Measurements from ENCODE around the gene SLC27A3.

SLC27A3 gene

GRCh38 chr1:153774780-153775457, at the start of gene SLC27A3:
Gene SLC27A3, plus strand, starts transcription at chr1:153775407. Its CDS starts 91 bp downstream, at chr1:153775498.
- in situ Hi-C loops (cut with HindIII; ENCODE audit: low sequenced_read_pairs): no loop called here

- in situ Hi-C loops (cut with HindIII; ENCODE audit: low sequenced_read_pairs): no loop called here
Observed at GRCh38 chr1:153727463-153728304, 47.5 kb upstream of the SLC27A3 start, which contains the start of gene INTS3. Gene INTS3, plus strand, starts transcription at chr1:153728050. Its CDS starts 585 bp downstream, at chr1:153728635.

- in situ Hi-C loops (cut with HindIII; ENCODE audit: low sequenced_read_pairs): no loop called here
Observed at GRCh38 chr1:153728305-153729066, 46.7 kb upstream of the SLC27A3 start.

GRCh38 chr1:153730468-153730988, 44.7 kb upstream of the SLC27A3 start:
- in situ Hi-C loops (cut with HindIII; ENCODE audit: low sequenced_read_pairs): no loop called here

- in situ Hi-C loops (cut with HindIII; ENCODE audit: low sequenced_read_pairs): no loop called here
Observed at GRCh38 chr1:153733970-153734369, 41.2 kb upstream of the SLC27A3 start.

GRCh38 chr1:153734396-153735089, 40.7 kb upstream of the SLC27A3 start:
- in situ Hi-C loops (cut with HindIII; ENCODE audit: low sequenced_read_pairs): no loop called here

GRCh38 chr1:153735090-153735420, 40.2 kb upstream of the SLC27A3 start:
- in situ Hi-C loops (cut with HindIII; ENCODE audit: low sequenced_read_pairs): no loop called here

GRCh38 chr1:153741986-153742385, 33.2 kb upstream of the SLC27A3 start:
- in situ Hi-C loops (cut with HindIII; ENCODE audit: low sequenced_read_pairs): no loop called here

- in situ Hi-C loops (cut with HindIII; ENCODE audit: low sequenced_read_pairs): no loop called here
Observed at GRCh38 chr1:153742411-153743142, 32.6 kb upstream of the SLC27A3 start.

GRCh38 chr1:153745417-153745816, 29.8 kb upstream of the SLC27A3 start:
- in situ Hi-C loops (cut with HindIII; ENCODE audit: low sequenced_read_pairs): no loop called here

- in situ Hi-C loops (cut with HindIII; ENCODE audit: low sequenced_read_pairs): no loop called here
Observed at GRCh38 chr1:153746174-153746573, 29.0 kb upstream of the SLC27A3 start.

GRCh38 chr1:153748903-153749302, 26.3 kb upstream of the SLC27A3 start:
- in situ Hi-C loops (cut with HindIII; ENCODE audit: low sequenced_read_pairs): no loop called here

GRCh38 chr1:153749408-153750005, 25.7 kb upstream of the SLC27A3 start:
- in situ Hi-C loops (cut with HindIII; ENCODE audit: low sequenced_read_pairs): no loop called here

GRCh38 chr1:153750026-153750995, 24.9 kb upstream of the SLC27A3 start:
- in situ Hi-C loops (cut with HindIII; ENCODE audit: low sequenced_read_pairs): no loop called here

- in situ Hi-C loops (cut with HindIII; ENCODE audit: low sequenced_read_pairs): no loop called here
Observed at GRCh38 chr1:153752072-153752471, 23.1 kb upstream of the SLC27A3 start.

- in situ Hi-C loops (cut with HindIII; ENCODE audit: low sequenced_read_pairs): no loop called here
Observed at GRCh38 chr1:153752571-153753195, 22.5 kb upstream of the SLC27A3 start.

GRCh38 chr1:153754266-153754665, 20.9 kb upstream of the SLC27A3 start:
- in situ Hi-C loops (cut with HindIII; ENCODE audit: low sequenced_read_pairs): no loop called here

GRCh38 chr1:153760440-153760839, 14.8 kb upstream of the SLC27A3 start:
- in situ Hi-C loops (cut with HindIII; ENCODE audit: low sequenced_read_pairs): no loop called here
